H9 (cell line): ENCODE results near the gene NKD1. TPM values are rescaled to one million over a fixed set of nuclear protein-coding genes. Genes with fewer than 3 reads are reported as not detected.

Experiments
- DNase-seq: peaks from one replicate; pipeline ENCODE4 v3.0.0-alpha.2; 2017
- H2AFZ ChIP-seq: one replicate; pipeline ENCODE4 v1.6.1; 2013; ENCODE audit warnings: mild to moderate bottlenecking, low read length, control low read depth, moderate library complexity
- H2AK5ac ChIP-seq: 2 replicates; pipeline ENCODE4 v1.6.1; 2013; ENCODE audit warnings: low read length, control low read depth, mixed read lengths; ENCODE audit not compliant: insufficient read length
- H2BK120ac ChIP-seq: one replicate; pipeline ENCODE4 v1.6.1; 2013; ENCODE audit warnings: low read depth, mild to moderate bottlenecking, low read length, control low read depth, inconsistent platforms; ENCODE audit not compliant: poor library complexity, severe bottlenecking
- H2BK12ac ChIP-seq: 2 replicates; pipeline ENCODE4 v1.6.1; 2013; ENCODE audit warnings: low read length, control low read depth, mixed read lengths, low read depth; ENCODE audit not compliant: insufficient read length
- H2BK15ac ChIP-seq: 2 replicates; pipeline ENCODE4 v1.6.1; 2013; ENCODE audit warnings: low read depth, low read length, control low read depth
- H2BK20ac ChIP-seq: one replicate; pipeline ENCODE4 v1.6.1; 2013; ENCODE audit warnings: low read depth, mild to moderate bottlenecking, low read length, control low read depth, inconsistent platforms; ENCODE audit not compliant: poor library complexity, severe bottlenecking
- H2BK5ac ChIP-seq: 2 replicates; pipeline ENCODE4 v1.6.1; 2013; ENCODE audit warnings: low read length, control low read depth, mixed read lengths; ENCODE audit not compliant: insufficient read length
- H3K14ac ChIP-seq: 2 replicates; pipeline ENCODE4 v1.6.1; 2013; ENCODE audit warnings: low read length, control low read depth; ENCODE audit not compliant: insufficient read depth
- H3K18ac ChIP-seq: 2 replicates; pipeline ENCODE4 v1.6.1; 2013; ENCODE audit warnings: low read depth, mild to moderate bottlenecking, mixed read lengths, low read length, control low read depth; ENCODE audit not compliant: insufficient read length
- H3K23ac ChIP-seq: 2 replicates; pipeline ENCODE4 v1.6.1; 2013; ENCODE audit warnings: low read length, control low read depth, mixed read lengths, low read depth; ENCODE audit not compliant: insufficient read length
- H3K23me2 ChIP-seq: 2 replicates; pipeline ENCODE4 v1.6.1; 2013; ENCODE audit warnings: low read depth, mild to moderate bottlenecking, mixed read lengths, low read length, control low read depth; ENCODE audit not compliant: insufficient read length, poor library complexity, severe bottlenecking
- H3K27ac ChIP-seq: 2 replicates; pipeline ENCODE4 v1.5.1; 2013; ENCODE audit warnings: low read length, control low read depth, mixed read lengths, low read depth; ENCODE audit not compliant: insufficient read length
- H3K27me3 ChIP-seq: 2 replicates; pipeline ENCODE4 v1.6.1; 2013; ENCODE audit warnings: low read length, control low read depth, inconsistent platforms; ENCODE audit not compliant: insufficient read depth
- H3K4ac ChIP-seq: 2 replicates; pipeline ENCODE4 v1.6.1; 2013; ENCODE audit warnings: low read depth, mild to moderate bottlenecking, control low read depth, inconsistent platforms, low read length, moderate library complexity
- H3K4me1 ChIP-seq: 2 replicates; pipeline ENCODE4 v1.6.1; 2013; ENCODE audit warnings: low read length, control low read depth, inconsistent platforms; ENCODE audit not compliant: insufficient read depth
- H3K4me2 ChIP-seq: 2 replicates; pipeline ENCODE4 v1.6.1; 2013; ENCODE audit warnings: low read length, control low read depth, mixed read lengths; ENCODE audit not compliant: insufficient read length, insufficient read depth
- H3K56ac ChIP-seq: 2 replicates; pipeline ENCODE4 v1.6.1; 2013; ENCODE audit warnings: low read depth, mild to moderate bottlenecking, mixed read lengths, low read length, control low read depth; ENCODE audit not compliant: insufficient read length
- H3K79me1 ChIP-seq: 2 replicates; pipeline ENCODE4 v1.6.1; 2013; ENCODE audit warnings: low read depth, mild to moderate bottlenecking, moderate library complexity, low read length, control low read depth, inconsistent platforms; ENCODE audit not compliant: insufficient read depth, poor library complexity, severe bottlenecking
- H3K79me2 ChIP-seq: 2 replicates; pipeline ENCODE4 v1.6.1; 2013; ENCODE audit warnings: low read length, control low read depth, inconsistent platforms; ENCODE audit not compliant: insufficient read depth
- H3K9ac ChIP-seq: 2 replicates; pipeline ENCODE4 v1.6.1; 2013; ENCODE audit warnings: low read length, control low read depth, mixed read lengths; ENCODE audit not compliant: insufficient read length; ENCODE audit errors: extremely low read depth
- H3K9me3 ChIP-seq: one replicate; pipeline ENCODE4 v1.6.1; 2013; ENCODE audit warnings: low read depth, low read length, inconsistent platforms; ENCODE audit not compliant: control insufficient read depth
- H3T11ph ChIP-seq: one replicate; pipeline ENCODE4 v1.6.1; 2013; ENCODE audit warnings: mild to moderate bottlenecking, low read length, control low read depth, inconsistent platforms
- H4K20me1 ChIP-seq: one replicate; pipeline ENCODE4 v1.6.1; 2013; ENCODE audit not compliant: control insufficient read depth, insufficient read length, insufficient read depth
- H4K5ac ChIP-seq: 2 replicates; pipeline ENCODE4 v1.6.1; 2013; ENCODE audit warnings: low read depth, mild to moderate bottlenecking, mixed read lengths, low read length, control low read depth; ENCODE audit not compliant: insufficient read length
- H4K8ac ChIP-seq: replicated peaks from 2 replicates; pipeline ENCODE4 v1.6.1; 2013; ENCODE audit warnings: low read length, control low read depth, mixed read lengths, low read depth; ENCODE audit not compliant: insufficient read length
- H4K91ac ChIP-seq: 2 replicates; pipeline ENCODE4 v1.6.1; 2013; ENCODE audit warnings: low read depth, mild to moderate bottlenecking, moderate library complexity, mixed read lengths, low read length, control low read depth; ENCODE audit not compliant: insufficient read length
- H3K27ac Mint-ChIP-seq, 3 experiments: 2 replicates in 2 of 3; 3 replicates in 1 of 3; pipeline ENCODE4 v1.8.0; 2020 to 2021; ENCODE audit warnings: mixed read lengths in 3 of 3, mild to moderate bottlenecking in 1 of 3, moderate library complexity in 1 of 3
- H3K27me3 Mint-ChIP-seq: 2 replicates; pipeline ENCODE4 v1.8.0; 2021; ENCODE audit warnings: low read depth, mild to moderate bottlenecking, moderate library complexity, mixed read lengths
- H3K36me3 Mint-ChIP-seq, 3 experiments: 2 replicates in 2 of 3; 3 replicates in 1 of 3; pipeline ENCODE4 v1.8.0; 2020 to 2021; ENCODE audit warnings: low read depth in 3 of 3, mixed read lengths in 3 of 3; ENCODE audit not compliant: insufficient read depth in 1 of 3
- H3K4me1 Mint-ChIP-seq, 2 experiments: 2 replicates each; pipeline ENCODE4 v1.8.0; 2020; ENCODE audit warnings: mixed read lengths in 2 of 2
- H3K4me3 Mint-ChIP-seq, 2 experiments: 2 replicates in 1 of 2; 3 replicates in 1 of 2; pipeline ENCODE4 v1.8.0; 2020 to 2021; ENCODE audit warnings: mild to moderate bottlenecking in 2 of 2, mixed read lengths in 2 of 2, moderate library complexity in 1 of 2
- H3K9me3 Mint-ChIP-seq, 2 experiments: 2 replicates in 1 of 2; 3 replicates in 1 of 2; pipeline ENCODE4 v1.8.0; 2020; ENCODE audit warnings: mild to moderate bottlenecking in 2 of 2, mixed read lengths in 2 of 2, moderate library complexity in 1 of 2
- CTCF ChIP-seq: fragments of 200-600 bp; sonication (generic); conservative IDR thresholded peaks from 3 replicates; pipeline ENCODE4 v1.8.0; 2021; ENCODE audit warnings: antibody characterized with exemption, mild to moderate bottlenecking
- WGBS: extraction: QIAGEN DNeasy Blood & Tissue Kit; methylation state at CpG from one replicate; pipeline ENCODE4 v1.1.7; 2013; ENCODE audit warnings: missing lambda C conversion rate, low lambda C conversion rate, mixed read lengths; ENCODE audit not compliant: insufficient read length; ENCODE audit errors: extremely low coverage; 5-methylcytosine and 5-hydroxymethylcytosine counted together
- total RNA-seq: library from RNA; stranded (reverse); gene quantifications from 2 replicates; pipeline ENCODE4 v1.2.1, GENCODE V29; 2021

NKD1 gene
- total RNA-seq, 1 experiment from 2014 or later: 1.9 TPM

GRCh38 chr16:50606431-50607050 is 58.3 kb downstream of the NKD1 start:
- H3K14ac ChIP-seq: no peak overlapping the region
- H4K20me1 ChIP-seq: no peaks in the 10 kb centered on the region
- no peak for DNase-seq
- H4K5ac ChIP-seq: no peak overlapping the region
- H3K36me3 Mint-ChIP-seq: no peaks in the 10 kb centered on the region; a peak in 1 of 7 replicates
- H3K79me2 ChIP-seq: no peaks in the 10 kb centered on the region
- no peak overlapping the region for H3K4me3 Mint-ChIP-seq
- no peak overlapping the region for H3K56ac ChIP-seq
- H3K4me1 Mint-ChIP-seq: peaks cover 34 to 42% of the 10 kb centered on the region in 2 experiments
- H3K27ac Mint-ChIP-seq: no peak overlapping the region
- no peak overlapping the region for H2AFZ ChIP-seq
- no peaks in the 10 kb centered on the region for H3K4me1 ChIP-seq
- H2BK5ac ChIP-seq: no peak overlapping the region
- H3T11ph ChIP-seq: no peak overlapping the region
- H3K9ac ChIP-seq: no peak overlapping the region
- no peak overlapping the region for H3K23ac ChIP-seq
- no peak overlapping the region for H3K4ac ChIP-seq
- no peak overlapping the region for H2BK120ac ChIP-seq
- no peaks in the 10 kb centered on the region for H3K9me3 Mint-ChIP-seq
- no peak overlapping the region for H2AK5ac ChIP-seq
- WGBS: no CpG with 5 or more reads among the region's 17 CpGs
- H2BK12ac ChIP-seq: no peak overlapping the region
- no peak overlapping the region for H4K91ac ChIP-seq
- no peaks in the 10 kb centered on the region for H3K27me3 ChIP-seq
- H3K79me1 ChIP-seq: no peaks in the 10 kb centered on the region
- no peak overlapping the region for H4K8ac ChIP-seq
- peaks cover 17% of the 10 kb centered on the region for H3K27me3 Mint-ChIP-seq
- no peak overlapping the region for H3K27ac ChIP-seq
- no peak for TF ChIP-seq CTCF
- no peak overlapping the region for H2BK20ac ChIP-seq
- no peak overlapping the region for H2BK15ac ChIP-seq
- no peak overlapping the region for H3K4me2 ChIP-seq
- H3K23me2 ChIP-seq: no peaks in the 10 kb centered on the region
- H3K18ac ChIP-seq: no peak overlapping the region
- no peaks in the 10 kb centered on the region for H3K9me3 ChIP-seq
